ENCODE results near the gene SIX1. TPM values are rescaled to one million over a fixed set of nuclear protein-coding genes. Genes with fewer than 3 reads are reported as not detected.
A peak's percentile ranks its signal among the peaks of the same experiment; 100 is the strongest.

SIX1 gene
- total RNA-seq, 3 donors from 2014 or later = not detected

GRCh38 chr14:60650373-60650961 is 1.2 kb upstream of the SIX1 start:
- Mint-ChIP-seq H3K4me3 (no peak overlapping the region), H3K36me3 (ENCODE audit: insufficient read depth) (no peaks in the 10 kb centered on the region)
- no peak for DNase-seq

GRCh38 chr14:60649875-60650372 is 647 bp upstream of the SIX1 start:
- DNase-seq (no peak), ATAC-seq (no peak)
- Mint-ChIP-seq H3K4me1 (ENCODE audit: low read depth) (peaks cover 49% of the 10 kb centered on the region), H3K36me3 (ENCODE audit: insufficient read depth) (no peaks in the 10 kb centered on the region), H3K27me3 (ENCODE audit: low read depth) (peaks cover 89% of the 10 kb centered on the region), H3K4me3 (no peak overlapping the region), H3K9me3 (no peaks in the 10 kb centered on the region)

More at GRCh38 chr14:60650373-60650961, 1.2 kb upstream of the SIX1 start:
- peaks cover 53% of the 10 kb centered on the region for H3K4me1 Mint-ChIP-seq (ENCODE audit: low read depth)
- peaks cover 90% of the 10 kb centered on the region for H3K27me3 Mint-ChIP-seq (ENCODE audit: low read depth)
- H3K9me3 Mint-ChIP-seq = no peaks in the 10 kb centered on the region
- ATAC-seq = no peak

- Mint-ChIP-seq H3K4me3 (peak overlapping the region; percentile 29), H3K4me1 (ENCODE audit: low read depth) (peaks cover 47% of the 10 kb centered on the region), H3K27me3 (ENCODE audit: low read depth) (peaks cover 89% of the 10 kb centered on the region), H3K36me3 (ENCODE audit: insufficient read depth) (no peaks in the 10 kb centered on the region), H3K9me3 (no peaks in the 10 kb centered on the region)
- ATAC-seq (no peak), DNase-seq (no peak)
These were observed 886 bp downstream of the SIX1 start for GRCh38 chr14:60648249-60648933.

- DNase-seq = no peak
These were observed 1.4 kb downstream of the SIX1 start for GRCh38 chr14:60647837-60648248.

GRCh38 chr14:60647081-60647836 is 2.0 kb downstream of the SIX1 start:
- no peak for DNase-seq
- peaks cover 88% of the 10 kb centered on the region for H3K27me3 Mint-ChIP-seq (ENCODE audit: low read depth)
- peaks cover 39% of the 10 kb centered on the region for H3K4me1 Mint-ChIP-seq (ENCODE audit: low read depth)
- no peaks in the 10 kb centered on the region for H3K36me3 Mint-ChIP-seq (ENCODE audit: insufficient read depth)
- H3K4me3 Mint-ChIP-seq = peak overlapping the region; percentile 23
- ATAC-seq = no peak
- no peaks in the 10 kb centered on the region for H3K9me3 Mint-ChIP-seq

More at GRCh38 chr14:60647837-60648248, 1.4 kb downstream of the SIX1 start:
- no peak for ATAC-seq
- Mint-ChIP-seq H3K4me1 (ENCODE audit: low read depth) (peaks cover 45% of the 10 kb centered on the region), H3K27me3 (ENCODE audit: low read depth) (peaks cover 89% of the 10 kb centered on the region), H3K4me3 (peak overlapping the region; percentile 29), H3K9me3 (no peaks in the 10 kb centered on the region), H3K36me3 (ENCODE audit: insufficient read depth) (no peaks in the 10 kb centered on the region)

- Mint-ChIP-seq H3K4me3 (no peak overlapping the region), H3K27me3 (ENCODE audit: low read depth) (peaks cover 86% of the 10 kb centered on the region), H3K9me3 (no peaks in the 10 kb centered on the region), H3K36me3 (ENCODE audit: insufficient read depth) (no peaks in the 10 kb centered on the region), H3K4me1 (ENCODE audit: low read depth) (peaks cover 33% of the 10 kb centered on the region)
- ATAC-seq = no peak
- no peak for DNase-seq
These were observed 3.0 kb downstream of the SIX1 start for GRCh38 chr14:60646226-60646818.

GRCh38 chr14:60645126-60645741 is 4.0 kb downstream of the SIX1 start:
- Mint-ChIP-seq H3K4me3 (no peak overlapping the region), H3K9me3 (no peaks in the 10 kb centered on the region), H3K27me3 (ENCODE audit: low read depth) (peaks cover 86% of the 10 kb centered on the region), H3K4me1 (ENCODE audit: low read depth) (peaks cover 33% of the 10 kb centered on the region), H3K36me3 (ENCODE audit: insufficient read depth) (no peaks in the 10 kb centered on the region)
- DNase-seq = no peak
- ATAC-seq = peak in 1 of 2 donors; percentile 9

GRCh38 chr14:60644666-60645065 is 4.6 kb downstream of the SIX1 start:
- ATAC-seq = no peak
- Mint-ChIP-seq H3K9me3 (no peaks in the 10 kb centered on the region), H3K4me1 (ENCODE audit: low read depth) (peaks cover 29% of the 10 kb centered on the region), H3K27me3 (ENCODE audit: low read depth) (peaks cover 86% of the 10 kb centered on the region), H3K36me3 (ENCODE audit: insufficient read depth) (no peaks in the 10 kb centered on the region), H3K4me3 (no peak overlapping the region)
- no peak for DNase-seq

- H3K9me3 Mint-ChIP-seq = no peaks in the 10 kb centered on the region
- H3K27me3 Mint-ChIP-seq (ENCODE audit: low read depth) = peaks cover 89% of the 10 kb centered on the region
- H3K4me3 Mint-ChIP-seq = no peak overlapping the region
- DNase-seq = no peak
- no peak for ATAC-seq
- peaks cover 25% of the 10 kb centered on the region for H3K4me1 Mint-ChIP-seq (ENCODE audit: low read depth)
- H3K36me3 Mint-ChIP-seq (ENCODE audit: insufficient read depth) = no peaks in the 10 kb centered on the region
These were observed 5.6 kb downstream of the SIX1 start for GRCh38 chr14:60643463-60644314.

GRCh38 chr14:60643141-60643462 is 6.2 kb downstream of the SIX1 start:
- no peak for ATAC-seq
- H3K4me3 Mint-ChIP-seq = no peak overlapping the region

GRCh38 chr14:60642270-60643140 is 6.8 kb downstream of the SIX1 start:
- peaks cover 89% of the 10 kb centered on the region for H3K27me3 Mint-ChIP-seq (ENCODE audit: low read depth)
- no peaks in the 10 kb centered on the region for H3K9me3 Mint-ChIP-seq
- peak; percentile 22 to 54 for ATAC-seq
- H3K4me3 Mint-ChIP-seq = no peak overlapping the region
- H3K4me1 Mint-ChIP-seq (ENCODE audit: low read depth) = peaks cover 25% of the 10 kb centered on the region
- DNase-seq = no peak
- no peaks in the 10 kb centered on the region for H3K36me3 Mint-ChIP-seq (ENCODE audit: insufficient read depth)

More at GRCh38 chr14:60643141-60643462, 6.2 kb downstream of the SIX1 start:
- H3K4me1 Mint-ChIP-seq (ENCODE audit: low read depth) = peaks cover 27% of the 10 kb centered on the region
- H3K36me3 Mint-ChIP-seq (ENCODE audit: insufficient read depth) = no peaks in the 10 kb centered on the region
- H3K27me3 Mint-ChIP-seq (ENCODE audit: low read depth) = peaks cover 91% of the 10 kb centered on the region
- H3K9me3 Mint-ChIP-seq = no peaks in the 10 kb centered on the region
- DNase-seq = no peak

- no peaks in the 10 kb centered on the region for H3K9me3 Mint-ChIP-seq
- no peaks in the 10 kb centered on the region for H3K36me3 Mint-ChIP-seq (ENCODE audit: insufficient read depth)
- H3K4me1 Mint-ChIP-seq (ENCODE audit: low read depth) = peaks cover 18% of the 10 kb centered on the region
- ATAC-seq = no peak
- DNase-seq = no peak
- peaks cover 87% of the 10 kb centered on the region for H3K27me3 Mint-ChIP-seq (ENCODE audit: low read depth)
- H3K4me3 Mint-ChIP-seq = no peak overlapping the region
These were observed 7.5 kb downstream of the SIX1 start for GRCh38 chr14:60641742-60642269.
